ENCODE measurements around the gene TBC1D22A. TPM values are rescaled to one million over a fixed set of nuclear protein-coding genes. Genes with fewer than 3 reads are reported as not detected.

TBC1D22A gene
- polyA plus RNA-seq, 1 of the 3 experiments (the other 2 are of a cell fraction) = 16.5 TPM

DNA sequence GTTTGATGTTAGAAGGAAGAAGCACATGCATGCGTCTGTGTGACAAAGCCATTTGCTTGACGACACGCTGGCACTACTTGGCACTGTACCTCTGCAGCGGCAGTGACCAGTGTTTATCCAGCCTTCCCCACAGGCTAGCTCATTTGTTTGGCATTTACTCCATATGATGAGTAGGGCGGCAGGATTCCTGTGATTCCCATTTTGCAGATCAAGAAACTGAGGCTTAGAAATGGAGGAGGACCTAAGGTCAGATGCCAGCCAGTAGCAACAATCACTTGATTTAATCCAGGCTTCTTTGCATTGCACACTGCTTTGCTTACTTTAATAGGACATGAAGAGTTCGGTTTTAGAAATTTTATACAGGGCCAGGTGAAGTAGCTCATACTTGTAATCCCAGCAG, 45.0 kb downstream of the TBC1D22A start:
- TF ChIP-seq RFX5 (IDR thresholded peaks at IDR 0.05; ENCODE audit: low read length) = no peak
- TF ChIP-seq, protein P1, sequence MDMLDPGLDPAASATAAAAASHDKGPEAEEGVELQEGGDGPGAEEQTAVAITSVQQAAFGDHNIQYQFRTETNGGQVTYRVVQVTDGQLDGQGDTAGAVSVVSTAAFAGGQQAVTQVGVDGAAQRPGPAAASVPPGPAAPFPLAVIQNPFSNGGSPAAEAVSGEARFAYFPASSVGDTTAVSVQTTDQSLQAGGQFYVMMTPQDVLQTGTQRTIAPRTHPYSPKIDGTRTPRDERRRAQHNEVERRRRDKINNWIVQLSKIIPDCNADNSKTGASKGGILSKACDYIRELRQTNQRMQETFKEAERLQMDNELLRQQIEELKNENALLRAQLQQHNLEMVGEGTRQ (IDR thresholded peaks at IDR 0.05; ENCODE audit: borderline replicate concordance, low read depth, low read length) = no peak
- no peak for TF ChIP-seq GATA2 (CRISPR knock-in tag; IDR thresholded peaks at IDR 0.05)
- no peak for TF ChIP-seq NFIC (IDR thresholded peaks at IDR 0.05; ENCODE audit: borderline replicate concordance)
- TF ChIP-seq SMC3 (IDR thresholded peaks at IDR 0.05; ENCODE audit: low read depth, low read length) = no peak
- TF ChIP-seq EP300 (IDR thresholded peaks at IDR 0.05; ENCODE audit: borderline replicate concordance in 1 of 2, low read depth in 1 of 2, low read length in 1 of 2) = no peak
- TF ChIP-seq JUND (IDR thresholded peaks at IDR 0.05) = no peak
- TF ChIP-seq FOXM1 (IDR thresholded peaks at IDR 0.05; ENCODE audit: low read depth) = no peak
- no peak for TF ChIP-seq FOXJ3 (CRISPR knock-in tag; IDR thresholded peaks at IDR 0.05)
- no peak for TF ChIP-seq FOSL2 (IDR thresholded peaks at IDR 0.05; ENCODE audit: borderline replicate concordance, low read depth)
- no peak for TF ChIP-seq YY1 (IDR thresholded peaks at IDR 0.05; ENCODE audit: low read depth)
- TF ChIP-seq, protein P2, sequence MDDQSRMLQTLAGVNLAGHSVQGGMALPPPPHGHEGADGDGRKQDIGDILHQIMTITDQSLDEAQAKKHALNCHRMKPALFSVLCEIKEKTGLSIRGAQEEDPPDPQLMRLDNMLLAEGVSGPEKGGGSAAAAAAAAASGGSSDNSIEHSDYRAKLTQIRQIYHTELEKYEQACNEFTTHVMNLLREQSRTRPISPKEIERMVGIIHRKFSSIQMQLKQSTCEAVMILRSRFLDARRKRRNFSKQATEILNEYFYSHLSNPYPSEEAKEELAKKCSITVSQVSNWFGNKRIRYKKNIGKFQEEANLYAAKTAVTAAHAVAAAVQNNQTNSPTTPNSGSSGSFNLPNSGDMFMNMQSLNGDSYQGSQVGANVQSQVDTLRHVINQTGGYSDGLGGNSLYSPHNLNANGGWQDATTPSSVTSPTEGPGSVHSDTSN (IDR thresholded peaks at IDR 0.05) = no peak
- no peak for TF ChIP-seq CHD2 (IDR thresholded peaks at IDR 0.05; ENCODE audit: low read length, partially characterized antibody)
- TF ChIP-seq EZH2phosphoT487 (IDR thresholded peaks at IDR 0.05; ENCODE audit: borderline replicate concordance, low read depth) = no peak
- H3K79me2 ChIP-seq (ENCODE audit: insufficient read depth) = peaks cover 4% of the 10 kb centered on the region; the same call in 1 of the 2 replicates
- H3K4me1 ChIP-seq (ENCODE audit: control insufficient read depth in 1 of 2, insufficient read depth in 2 of 2, low read depth in 1 of 2, low read length in 1 of 2) = no peaks in the 10 kb centered on the region; a peak in 1 of 4 replicates
- H4K20me1 ChIP-seq (ENCODE audit: insufficient read depth) = peaks cover 7% of the 10 kb centered on the region
- no peaks in the 10 kb centered on the region for H3K27me3 ChIP-seq (ENCODE audit: insufficient read depth)
- DNase-seq = no peak
- H2AFZ ChIP-seq (ENCODE audit: low read depth) = no peak overlapping the region
- no peak overlapping the region for H3K27ac ChIP-seq (ENCODE audit: low read depth in 2 of 2, low read length in 1 of 2)
- peaks cover 3% of the 10 kb centered on the region for H3F3A ChIP-seq (replicated peaks; ENCODE audit: insufficient read depth)
- H3K9me3 ChIP-seq = no peaks in the 10 kb centered on the region
- H3K9me2 ChIP-seq = no peaks in the 10 kb centered on the region
- ChIA-PET CTCF (interaction anchor here (2.5 kb wide), 1 partner anchor 9 kb away, joined by 10 read pairs; no protein-coding TSS in a partner anchor), POLR2A (interaction anchor here (0.7 kb wide), 1 partner anchor 30 kb away, joined by 3 read pairs; no protein-coding TSS in a partner anchor)
- H3K36me3 ChIP-seq (replicated peaks in 1 of 2; ENCODE audit: control insufficient read depth in 1 of 2, insufficient read depth in 2 of 2, low read length in 1 of 2) = peaks cover 3 to 5% of the 10 kb centered on the region in 2 experiments
- 98% methylated on average over 6 of the region's 6 CpGs for WGBS (ENCODE audit: low lambda C conversion rate)
- no peak overlapping the region for H3K4me3 ChIP-seq (ENCODE audit: low read depth in 2 of 2, low read length in 1 of 2)
- H3K9ac ChIP-seq = no peak overlapping the region
- H3K4me2 ChIP-seq = no peak overlapping the region

DNA sequence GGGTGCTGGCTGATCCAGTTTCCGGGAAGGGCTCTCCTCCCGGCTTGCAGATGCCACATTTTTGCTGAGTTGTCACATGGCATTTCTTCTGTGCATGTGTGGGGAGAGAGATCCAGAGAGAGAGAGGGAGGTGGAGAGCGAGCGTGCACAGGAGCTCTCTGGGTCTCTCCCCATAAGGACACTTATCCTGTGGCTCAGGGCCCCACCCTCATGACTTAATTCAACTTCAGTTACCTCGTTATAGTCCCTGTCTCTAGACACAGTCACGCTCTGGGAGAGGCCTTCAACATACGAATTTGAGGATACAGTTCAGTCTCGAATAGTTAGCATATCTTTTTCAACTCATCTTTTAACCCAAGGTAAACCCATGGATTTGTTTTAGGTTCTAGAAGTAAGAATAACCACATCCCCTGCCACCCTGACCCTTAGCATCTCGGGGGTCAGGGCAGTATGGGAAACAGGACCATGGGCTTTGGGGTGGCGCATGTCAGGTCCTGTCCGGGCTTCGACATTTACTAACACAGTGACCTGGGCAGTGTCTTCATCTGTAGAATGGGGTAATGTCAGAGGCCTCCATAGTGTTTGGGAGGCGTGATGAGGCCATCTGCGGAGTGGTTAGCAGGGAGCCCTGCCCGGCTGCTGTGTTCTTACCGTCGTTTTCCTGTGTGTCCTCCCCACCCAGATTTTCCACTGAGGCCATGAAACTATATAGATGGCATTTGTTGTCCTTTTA, 46.9 kb downstream of the TBC1D22A start:
- no peak overlapping the region for H3K27ac ChIP-seq (ENCODE audit: low read depth in 2 of 2, low read length in 1 of 2)
- WGBS (ENCODE audit: low lambda C conversion rate) = 91% methylated on average over 17 of the region's 17 CpGs
- ChIA-PET CTCF (interaction anchor here (2.5 kb wide), 1 partner anchor 11 kb away, joined by 10 read pairs; no protein-coding TSS in a partner anchor), POLR2A (no interaction called here)
- H3K4me3 ChIP-seq (ENCODE audit: low read depth in 2 of 2, low read length in 1 of 2) = no peak overlapping the region
- H3K27me3 ChIP-seq (ENCODE audit: insufficient read depth) = no peaks in the 10 kb centered on the region
- no peak for TF ChIP-seq SIN3A (IDR thresholded peaks at IDR 0.05; ENCODE audit: borderline replicate concordance, low read depth, low read length)
- no peak for TF ChIP-seq CHD2 (IDR thresholded peaks at IDR 0.05; ENCODE audit: low read length, partially characterized antibody)
- TF ChIP-seq EZH2phosphoT487 (IDR thresholded peaks at IDR 0.05; ENCODE audit: borderline replicate concordance, low read depth) = no peak
- TF ChIP-seq FOSL2 (IDR thresholded peaks at IDR 0.05; ENCODE audit: borderline replicate concordance, low read depth) = no peak
- TF ChIP-seq, protein P3, sequence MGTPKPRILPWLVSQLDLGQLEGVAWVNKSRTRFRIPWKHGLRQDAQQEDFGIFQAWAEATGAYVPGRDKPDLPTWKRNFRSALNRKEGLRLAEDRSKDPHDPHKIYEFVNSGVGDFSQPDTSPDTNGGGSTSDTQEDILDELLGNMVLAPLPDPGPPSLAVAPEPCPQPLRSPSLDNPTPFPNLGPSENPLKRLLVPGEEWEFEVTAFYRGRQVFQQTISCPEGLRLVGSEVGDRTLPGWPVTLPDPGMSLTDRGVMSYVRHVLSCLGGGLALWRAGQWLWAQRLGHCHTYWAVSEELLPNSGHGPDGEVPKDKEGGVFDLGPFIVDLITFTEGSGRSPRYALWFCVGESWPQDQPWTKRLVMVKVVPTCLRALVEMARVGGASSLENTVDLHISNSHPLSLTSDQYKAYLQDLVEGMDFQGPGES (IDR thresholded peaks at IDR 0.05; ENCODE audit: low read depth, low read length) = no peak
- no peak overlapping the region for H3K9ac ChIP-seq
- no peak for DNase-seq
- H3K9me2 ChIP-seq = no peaks in the 10 kb centered on the region
- peaks cover 2 to 3% of the 10 kb centered on the region in 2 experiments for H3K36me3 ChIP-seq (replicated peaks in 1 of 2; ENCODE audit: control insufficient read depth in 1 of 2, insufficient read depth in 2 of 2, low read length in 1 of 2)
- peaks cover 0 to 3% of the 10 kb centered on the region in 2 experiments; a peak in 2 of 4 replicates for H3K4me1 ChIP-seq (ENCODE audit: control insufficient read depth in 1 of 2, insufficient read depth in 2 of 2, low read depth in 1 of 2, low read length in 1 of 2)
- peaks cover 13% of the 10 kb centered on the region for H3K79me2 ChIP-seq (ENCODE audit: insufficient read depth)
- no peak overlapping the region for H2AFZ ChIP-seq (ENCODE audit: low read depth)
- no peak overlapping the region for H3K4me2 ChIP-seq
- H3K9me3 ChIP-seq = no peaks in the 10 kb centered on the region
- peaks cover 3% of the 10 kb centered on the region for H3F3A ChIP-seq (replicated peaks; ENCODE audit: insufficient read depth)
- 0 out of 2 replicates have a peak, but pooled peaks cover 4% of the 10 kb centered on the region for H4K20me1 ChIP-seq (ENCODE audit: insufficient read depth)
